Activated CD8-positive, alpha-beta memory T cell treated with anti-CD3 and anti-CD28 coated beads, Interleukin-2, amount 50 U/mL, for 24 hours (primary cell): ENCODE results near the gene ARL5A.

Experiments used
- DNase-seq: peaks from one replicate; pipeline ENCODE4 v3.0.0-alpha.2; 2020; ENCODE audit errors: extremely low read depth

Gene ARL5A

DNA sequence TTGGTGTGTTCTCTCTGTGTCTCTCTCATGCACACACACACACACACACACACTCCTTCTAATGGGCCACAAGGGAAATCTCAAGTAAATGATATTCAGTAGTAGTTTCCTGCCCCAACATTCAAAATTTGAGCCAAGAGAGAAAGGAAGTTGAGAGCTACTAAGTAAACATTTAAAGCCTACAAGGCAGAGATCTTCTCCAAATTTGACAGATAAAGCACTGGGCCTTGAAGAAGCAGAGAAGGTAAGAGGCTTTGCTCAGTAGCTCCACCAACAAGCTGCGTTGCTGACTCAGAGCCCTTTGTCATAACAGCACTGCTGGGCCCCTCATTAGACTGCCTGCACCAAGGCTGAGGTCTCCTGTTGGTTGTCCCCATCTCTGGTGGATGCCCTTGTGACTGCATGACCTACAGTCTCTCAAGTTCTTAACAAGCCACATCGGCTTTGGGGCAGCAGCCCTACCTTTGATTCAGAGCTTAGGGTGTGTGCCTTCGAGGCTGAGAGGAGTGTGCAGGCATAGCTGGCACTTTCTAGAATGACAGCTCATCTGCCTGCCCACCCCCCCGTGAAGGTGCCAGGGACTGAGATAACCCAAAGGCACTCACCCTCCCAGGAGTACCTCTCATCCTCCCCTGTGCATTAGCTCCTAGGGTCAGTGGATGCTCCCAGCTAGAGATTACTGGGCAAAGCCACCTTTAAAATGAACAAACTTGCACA lies 61.6 kb downstream of the ARL5A start:
- no peak for DNase-seq

DNA sequence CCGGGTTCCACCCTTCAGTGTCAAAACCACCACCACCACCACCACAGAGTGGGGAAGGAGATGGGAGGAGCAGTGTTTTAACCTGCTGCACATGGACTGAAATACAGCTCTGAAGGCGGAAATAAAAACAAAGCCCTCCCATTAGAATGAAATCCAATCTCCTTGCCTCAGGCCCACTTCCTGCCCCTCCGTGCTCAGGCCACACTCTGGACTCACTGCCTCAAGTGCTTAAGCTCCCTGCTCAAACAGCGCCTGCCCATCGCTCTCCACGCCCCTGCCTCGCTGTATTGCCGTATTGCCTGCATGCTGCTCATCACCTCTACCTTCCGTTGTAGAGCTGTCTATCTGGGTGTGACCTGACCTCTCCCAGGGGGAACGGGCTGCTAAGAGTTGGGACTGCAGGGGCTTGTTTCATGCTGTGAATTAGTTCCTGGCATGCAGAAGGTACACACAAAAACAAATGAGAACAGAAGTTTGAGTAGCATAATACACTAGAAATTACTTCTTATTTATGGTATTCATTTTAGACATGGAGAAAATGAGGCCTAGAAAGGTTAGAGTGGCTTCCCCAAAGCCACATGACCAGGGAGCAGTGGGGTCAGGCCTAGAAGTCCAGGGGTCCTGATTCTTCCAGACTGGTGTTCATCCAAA lies 62.3 kb downstream of the ARL5A start:
- DNase-seq, result no peak

DNA sequence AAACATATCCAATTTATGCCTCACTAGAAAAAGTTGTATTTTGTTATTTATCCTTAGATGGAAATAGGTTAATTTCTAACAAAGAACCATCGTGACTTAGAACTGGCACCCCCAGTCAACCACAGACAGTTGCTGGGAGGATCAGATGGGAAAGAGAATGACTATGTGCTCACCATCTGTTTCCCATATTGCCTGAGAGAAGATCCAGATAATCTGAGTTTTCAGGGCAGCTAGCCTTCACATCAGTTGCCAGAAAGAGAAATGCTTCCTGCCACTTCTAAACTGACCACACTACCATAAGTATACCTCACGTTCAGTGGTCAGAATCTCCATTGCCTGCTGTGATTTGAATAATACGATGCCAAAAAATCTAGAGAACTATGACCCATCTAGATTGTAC lies 65.5 kb downstream of the ARL5A start:
- no peak for DNase-seq

DNA sequence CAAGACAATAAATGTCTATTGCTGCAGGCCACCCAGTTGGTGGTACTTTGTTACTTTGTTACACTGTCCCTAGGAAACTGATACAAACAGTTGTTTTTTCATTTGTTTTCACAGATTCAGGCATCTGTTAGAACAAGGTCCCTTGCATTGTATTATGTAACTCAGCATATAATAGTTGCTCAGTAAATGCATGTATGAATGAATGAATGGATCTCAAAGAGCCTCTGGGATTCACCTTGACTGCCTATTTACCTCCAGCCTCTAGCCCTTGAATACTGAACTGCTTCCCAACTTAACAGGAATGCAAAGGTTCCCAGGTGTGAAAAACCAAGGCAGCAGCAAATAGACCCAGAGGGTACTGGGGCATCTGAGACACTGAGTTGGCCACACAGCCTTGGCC lies 66.5 kb downstream of the ARL5A start:
- no peak for DNase-seq

DNA sequence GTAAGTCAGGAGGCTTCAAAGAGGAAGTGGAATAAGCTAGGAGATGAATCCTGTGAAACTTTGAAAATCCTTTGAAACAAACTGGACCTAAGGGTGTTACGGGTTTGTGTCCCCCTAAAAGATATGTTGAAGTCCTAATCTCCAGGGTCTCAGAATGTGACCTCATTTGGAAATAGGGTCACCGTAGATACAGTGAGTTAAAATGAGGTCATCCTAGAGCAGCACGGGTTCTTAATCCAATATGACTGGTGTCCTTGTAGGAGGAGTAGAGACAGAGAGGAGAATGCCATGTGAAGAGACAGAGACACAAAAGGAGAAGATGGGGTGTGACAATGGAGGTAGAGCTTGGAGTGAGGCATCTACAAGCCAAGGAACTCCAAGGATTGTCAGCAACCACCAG lies 67.0 kb downstream of the ARL5A start:
- DNase-seq, result no peak

DNA sequence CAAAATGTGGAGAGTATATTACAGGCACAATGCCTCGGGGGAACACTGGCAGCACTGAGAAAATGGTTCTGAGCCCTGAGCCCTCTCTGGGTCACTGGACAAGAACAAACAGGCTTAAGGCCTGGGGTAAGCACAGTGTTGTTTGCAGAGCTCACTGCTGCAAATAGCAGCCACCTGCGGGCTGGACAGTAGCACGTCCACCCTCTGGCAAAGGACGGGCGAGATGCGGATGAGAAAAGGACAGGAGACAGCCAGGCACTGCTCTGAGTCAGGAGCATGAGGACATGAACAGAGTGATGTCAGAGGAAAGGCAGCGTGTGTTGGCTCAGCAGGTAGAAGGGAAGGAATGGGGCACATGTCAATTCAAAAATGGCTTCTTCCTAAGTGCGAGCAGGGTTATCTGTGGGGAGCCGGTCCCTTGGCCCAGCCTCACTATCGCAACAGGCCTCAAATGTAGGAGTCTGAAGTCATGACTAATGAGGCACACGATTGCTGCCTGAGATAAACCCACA lies 68.0 kb downstream of the ARL5A start:
- no peak for DNase-seq

DNA sequence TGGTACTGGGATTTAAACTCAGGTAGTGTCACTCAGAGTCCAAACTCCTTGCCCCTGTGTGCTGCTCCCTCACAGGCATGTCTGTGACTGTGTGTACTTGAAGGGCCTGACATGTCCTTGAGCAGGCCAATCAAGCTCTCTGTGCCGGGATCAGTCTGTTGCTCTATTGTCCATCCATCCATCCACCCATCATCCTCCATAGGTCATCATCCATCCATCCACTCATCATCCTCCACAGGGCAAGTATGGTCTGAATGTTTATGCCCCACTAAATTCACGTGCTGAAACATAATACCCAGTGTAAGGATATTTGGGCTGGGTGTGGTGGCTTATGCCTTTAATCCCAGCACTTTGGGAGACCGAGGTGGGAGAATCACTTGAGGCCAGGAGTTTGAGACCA lies 69.5 kb downstream of the ARL5A start:
- DNase-seq, result no peak

DNA sequence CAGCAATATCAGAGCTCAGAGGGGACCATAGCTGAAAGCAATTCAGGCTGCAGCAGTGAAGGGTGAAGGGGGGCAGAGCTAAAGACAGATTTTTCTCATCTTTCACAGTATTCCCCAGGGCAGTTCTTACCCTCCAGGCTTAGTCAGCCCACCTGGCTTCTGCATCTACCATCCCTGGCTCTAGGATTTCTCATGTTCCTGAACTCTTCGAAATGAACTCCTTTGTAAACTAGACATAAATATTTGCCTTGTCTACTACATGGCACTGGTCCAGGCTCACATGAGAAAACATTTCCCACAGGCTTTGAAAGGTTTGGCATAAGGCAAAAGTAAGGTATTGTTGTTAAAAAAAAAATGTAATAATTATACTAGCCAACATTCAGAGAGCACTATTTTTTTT lies 70.4 kb downstream of the ARL5A start:
- DNase-seq, result no peak

DNA sequence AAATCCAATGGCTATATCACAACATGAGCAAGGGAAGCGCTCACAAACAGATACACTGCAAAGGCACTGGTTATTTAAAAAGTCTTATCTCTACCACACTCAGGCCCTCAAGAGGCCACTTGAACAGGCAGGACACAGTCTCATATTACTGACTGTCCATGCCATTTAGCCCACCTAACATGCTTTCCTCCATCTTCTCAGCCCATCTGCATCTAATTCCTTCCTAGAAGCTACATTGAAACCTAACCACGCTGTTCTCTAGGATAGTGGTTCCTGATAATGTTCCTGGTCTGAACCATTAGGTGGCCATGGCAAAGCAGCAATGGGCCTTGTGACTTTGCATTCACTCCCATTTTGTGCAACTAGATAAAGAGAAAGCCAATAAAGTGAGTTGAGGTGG lies 71.4 kb downstream of the ARL5A start:
- DNase-seq, result no peak

DNA sequence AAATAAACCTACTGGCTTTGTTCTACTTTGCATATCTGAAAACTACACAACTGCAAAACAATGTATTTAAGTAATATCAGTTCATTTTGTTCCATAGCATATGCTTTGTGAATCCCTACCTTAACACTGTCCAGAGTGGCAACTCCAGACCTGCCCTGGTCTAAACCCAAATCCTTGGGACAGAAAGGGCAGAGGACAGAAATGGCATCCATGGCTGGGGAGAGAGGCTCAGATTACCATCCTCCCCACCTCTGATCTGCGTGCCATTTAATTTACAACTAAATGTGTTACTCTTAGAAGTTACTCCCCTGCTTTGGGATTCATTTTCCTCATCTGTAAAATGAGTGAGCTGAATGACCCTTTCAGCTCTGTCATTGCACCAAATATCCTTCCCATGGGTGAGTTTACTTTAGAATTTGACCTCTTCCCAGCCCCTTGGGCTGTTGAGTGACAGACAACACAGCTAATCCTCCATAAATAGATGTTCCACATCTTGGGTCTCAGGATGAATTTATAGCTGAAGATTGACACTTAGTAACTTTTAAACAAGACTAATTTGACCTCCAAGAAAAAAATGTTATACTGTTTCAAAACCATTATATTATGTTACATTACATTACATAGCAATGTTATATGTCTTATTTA lies 73.8 kb downstream of the ARL5A start:
- DNase-seq, result no peak

DNA sequence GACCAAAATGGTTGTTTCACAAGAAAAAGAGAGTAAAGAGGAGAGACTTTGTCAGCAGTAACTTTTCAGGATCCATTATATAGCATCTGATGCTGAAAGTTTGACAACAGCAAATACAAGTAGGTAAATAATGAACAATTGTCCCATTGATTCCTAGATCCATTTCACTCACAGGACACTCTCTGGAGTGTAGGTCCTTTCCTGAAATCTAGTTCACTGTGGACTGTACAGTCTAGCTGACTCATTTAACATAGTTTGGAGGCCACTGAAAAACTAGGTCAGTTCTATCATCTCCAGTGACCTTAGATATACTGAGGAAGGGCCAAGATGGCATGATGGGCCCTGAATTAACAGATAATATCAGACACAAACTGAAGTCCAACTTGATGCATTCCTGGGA lies 74.7 kb downstream of the ARL5A start:
- DNase-seq, result no peak
